ENCODE measurements around the gene PXK.
"Not testable (repeated sequence)": the region's sequence is repeated elsewhere in the genome, so short reads cannot be mapped to it uniquely, and the experiment has no call there.

PXK gene

DNA sequence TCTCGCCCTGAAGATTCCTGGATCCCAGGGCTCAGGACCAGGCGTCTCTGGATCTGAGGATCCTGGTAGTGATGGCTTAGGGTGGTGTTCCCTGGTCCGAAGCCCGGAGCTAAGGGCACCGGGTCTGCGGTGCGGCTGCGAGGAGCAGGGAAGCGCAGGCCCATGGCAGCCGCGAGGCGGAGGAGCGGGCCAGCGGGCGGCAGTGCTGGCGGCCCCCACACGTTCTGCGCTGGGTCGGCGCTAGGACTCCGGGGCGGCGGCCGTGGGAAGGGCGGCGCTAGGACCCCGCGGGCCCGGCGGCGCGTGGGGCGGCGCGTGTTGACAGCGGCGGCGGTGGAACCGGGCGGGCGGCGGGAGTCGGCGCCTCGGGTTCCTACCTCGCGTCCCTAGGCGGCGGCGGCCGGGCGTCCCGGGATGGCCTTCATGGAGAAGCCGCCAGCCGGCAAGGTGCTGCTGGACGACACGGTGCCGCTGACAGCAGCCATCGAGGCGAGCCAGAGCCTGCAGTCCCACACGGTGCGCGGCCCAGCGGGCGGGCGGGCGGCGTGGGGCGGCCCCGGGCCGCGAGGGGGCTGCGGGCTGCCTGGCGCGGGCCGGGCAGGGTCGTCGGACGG is at the start of gene PXK:
PXK (plus strand) TSS at position 318 of the 614 bp plus-strand sequence; CDS start at position 415, 97 bp downstream.
- DNase-seq (ENCODE audit: low read depth) = peak; percentile 21
- TF ChIP-seq, protein P1, sequence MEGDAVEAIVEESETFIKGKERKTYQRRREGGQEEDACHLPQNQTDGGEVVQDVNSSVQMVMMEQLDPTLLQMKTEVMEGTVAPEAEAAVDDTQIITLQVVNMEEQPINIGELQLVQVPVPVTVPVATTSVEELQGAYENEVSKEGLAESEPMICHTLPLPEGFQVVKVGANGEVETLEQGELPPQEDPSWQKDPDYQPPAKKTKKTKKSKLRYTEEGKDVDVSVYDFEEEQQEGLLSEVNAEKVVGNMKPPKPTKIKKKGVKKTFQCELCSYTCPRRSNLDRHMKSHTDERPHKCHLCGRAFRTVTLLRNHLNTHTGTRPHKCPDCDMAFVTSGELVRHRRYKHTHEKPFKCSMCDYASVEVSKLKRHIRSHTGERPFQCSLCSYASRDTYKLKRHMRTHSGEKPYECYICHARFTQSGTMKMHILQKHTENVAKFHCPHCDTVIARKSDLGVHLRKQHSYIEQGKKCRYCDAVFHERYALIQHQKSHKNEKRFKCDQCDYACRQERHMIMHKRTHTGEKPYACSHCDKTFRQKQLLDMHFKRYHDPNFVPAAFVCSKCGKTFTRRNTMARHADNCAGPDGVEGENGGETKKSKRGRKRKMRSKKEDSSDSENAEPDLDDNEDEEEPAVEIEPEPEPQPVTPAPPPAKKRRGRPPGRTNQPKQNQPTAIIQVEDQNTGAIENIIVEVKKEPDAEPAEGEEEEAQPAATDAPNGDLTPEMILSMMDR (IDR thresholded peaks at IDR 0.05; ENCODE audit: control insufficient read depth, extremely low read depth, insufficient read depth) = peak; percentile 36; the same call in 1 of the 2 replicates
- H3K4me3 ChIP-seq (ENCODE audit: low read depth, low read length) = peak within 1 kb of the TSS; percentile 59

DNA sequence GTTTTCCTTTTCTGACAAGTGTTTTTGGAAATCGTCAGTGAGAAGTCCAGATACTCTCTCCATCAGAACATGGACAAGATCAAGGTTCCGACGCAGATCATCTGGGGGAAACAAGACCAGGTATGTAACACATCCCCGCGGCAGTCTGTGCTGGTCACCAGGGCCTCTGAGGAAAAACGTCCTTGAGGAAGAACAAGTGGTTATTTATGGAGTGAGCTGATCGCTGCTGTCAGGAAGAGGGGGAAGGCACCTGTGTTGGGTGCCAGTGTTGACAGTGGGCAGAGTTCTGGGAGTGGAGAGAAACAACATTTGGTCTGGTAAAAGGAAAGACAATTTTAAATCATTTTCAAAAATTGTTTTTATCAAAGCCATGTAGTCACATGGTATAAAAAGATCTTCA is 47.4 kb upstream of the PXK start:
- TF ChIP-seq, protein P1 (IDR thresholded peaks at IDR 0.05; ENCODE audit: control insufficient read depth, extremely low read depth, insufficient read depth) = no peak
- H3K4me3 ChIP-seq (ENCODE audit: low read depth, low read length) = no peak overlapping the region
- DNase-seq (ENCODE audit: low read depth) = no peak

DNA sequence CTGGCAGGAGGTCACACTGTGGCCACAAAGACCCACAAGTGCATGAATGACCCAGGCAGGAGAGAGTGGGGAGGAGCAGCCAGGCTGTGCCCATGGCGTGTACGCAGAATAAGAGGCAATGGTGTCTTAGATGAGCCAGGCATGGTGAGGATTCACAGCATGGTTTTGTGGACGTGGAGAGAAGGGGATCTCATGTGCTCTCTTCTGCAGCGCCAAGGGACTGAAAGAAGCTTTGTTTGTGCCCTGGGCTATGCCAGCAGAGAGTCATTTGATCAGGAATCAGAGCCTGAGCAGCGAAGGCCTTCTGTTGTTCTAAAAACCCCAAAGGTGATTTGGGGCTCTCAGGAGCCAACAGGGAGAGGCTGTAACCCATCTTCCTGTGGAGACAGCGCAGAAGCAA is 45.3 kb upstream of the PXK start:
- TF ChIP-seq, protein P1 (IDR thresholded peaks at IDR 0.05; ENCODE audit: control insufficient read depth, extremely low read depth, insufficient read depth) = no peak
- DNase-seq (ENCODE audit: low read depth) = no peak
- H3K4me3 ChIP-seq (ENCODE audit: low read depth, low read length) = no peak overlapping the region

DNA sequence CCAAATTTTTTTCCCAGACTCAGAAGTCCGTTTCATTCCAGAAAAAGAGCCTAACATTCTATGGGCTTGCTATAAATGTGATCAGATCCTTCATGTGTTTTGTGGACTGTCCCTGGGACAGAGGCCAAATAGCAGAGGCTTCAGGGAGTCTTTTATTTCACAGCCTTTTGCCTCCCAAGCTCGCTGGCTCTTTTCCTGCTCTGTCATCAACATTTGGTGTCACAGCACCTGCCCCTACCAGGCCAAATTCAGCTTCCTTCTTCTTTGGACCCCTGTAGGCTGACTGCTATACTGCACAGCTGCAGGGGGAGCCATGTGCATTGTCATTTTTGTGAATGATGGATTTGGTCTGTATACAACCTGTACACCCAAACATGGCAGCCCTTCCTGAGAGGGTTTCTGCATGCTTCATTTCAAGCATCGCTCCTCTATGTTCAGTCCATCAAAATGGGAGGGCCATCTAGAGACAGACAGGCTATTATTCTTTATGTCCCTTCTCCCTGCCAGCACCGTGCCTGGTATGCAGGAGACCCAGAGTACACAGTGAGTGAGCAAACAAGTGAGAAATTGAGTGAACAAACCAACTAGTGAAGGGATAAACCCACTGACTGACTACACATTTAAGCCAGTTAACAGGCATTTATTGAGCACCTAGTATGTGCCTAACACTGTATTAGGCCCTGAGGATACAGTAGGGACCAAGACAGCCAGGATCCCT is 44.5 kb upstream of the PXK start:
- TF ChIP-seq, protein P1 (IDR thresholded peaks at IDR 0.05; ENCODE audit: control insufficient read depth, extremely low read depth, insufficient read depth) = no peak
- no peak for DNase-seq (ENCODE audit: low read depth)
- H3K4me3 ChIP-seq (ENCODE audit: low read depth, low read length) = no peak overlapping the region

DNA sequence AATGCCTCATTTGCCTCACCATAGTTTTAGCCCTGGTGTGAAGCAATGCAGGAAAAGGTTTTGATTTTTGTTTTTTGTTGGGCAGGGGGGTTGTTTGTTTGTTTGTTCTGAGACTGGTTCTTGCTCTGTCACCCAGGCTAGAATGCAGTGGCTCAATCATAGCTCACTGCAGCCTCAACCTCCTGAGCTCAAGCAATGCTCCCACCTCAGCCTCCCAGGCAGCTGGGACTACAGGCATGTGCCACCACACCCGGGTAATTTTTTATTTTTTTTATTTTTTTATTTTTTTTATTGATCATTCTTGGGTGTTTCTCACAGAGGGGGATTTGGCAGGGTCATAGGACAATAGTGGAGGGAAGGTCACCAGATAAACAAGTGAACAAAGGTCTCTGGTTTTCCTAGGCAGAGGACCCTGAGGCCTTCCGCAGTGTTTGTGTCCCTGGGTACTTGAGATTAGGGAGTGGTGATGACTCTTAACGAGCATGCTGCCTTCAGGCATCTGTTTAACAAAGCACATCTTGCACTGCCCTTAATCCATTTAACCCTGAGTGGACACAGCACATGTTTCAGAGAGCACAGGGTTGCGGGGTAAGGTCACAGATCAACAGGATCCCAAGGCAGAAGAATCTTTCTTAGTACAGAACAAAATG is 43.6 kb upstream of the PXK start:
- DNase-seq (ENCODE audit: low read depth); H3K4me3 ChIP-seq (ENCODE audit: low read depth, low read length): not testable (repeated sequence)

DNA sequence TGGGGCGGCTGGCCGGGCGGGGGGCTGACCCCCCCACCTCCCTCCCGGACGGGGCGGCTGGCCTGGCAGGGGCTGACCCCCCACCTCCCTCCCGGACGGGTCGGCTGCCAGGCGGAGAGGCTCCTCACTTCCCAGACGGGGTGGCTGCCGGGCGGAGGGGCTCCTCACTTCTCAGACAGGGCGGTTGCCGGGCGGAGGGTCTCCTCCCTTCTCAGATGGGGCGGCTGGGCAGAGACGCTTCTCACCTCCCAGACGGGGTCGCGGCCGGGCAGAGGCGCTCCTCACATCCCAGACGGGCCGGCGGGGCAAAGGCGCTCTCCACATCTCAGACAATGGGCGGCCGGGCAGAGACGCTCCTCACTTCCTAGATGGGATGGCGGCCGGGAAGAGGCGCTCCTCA is 42.2 kb upstream of the PXK start:
- H3K4me3 ChIP-seq (ENCODE audit: low read depth, low read length); DNase-seq (ENCODE audit: low read depth): not testable (repeated sequence)

DNA sequence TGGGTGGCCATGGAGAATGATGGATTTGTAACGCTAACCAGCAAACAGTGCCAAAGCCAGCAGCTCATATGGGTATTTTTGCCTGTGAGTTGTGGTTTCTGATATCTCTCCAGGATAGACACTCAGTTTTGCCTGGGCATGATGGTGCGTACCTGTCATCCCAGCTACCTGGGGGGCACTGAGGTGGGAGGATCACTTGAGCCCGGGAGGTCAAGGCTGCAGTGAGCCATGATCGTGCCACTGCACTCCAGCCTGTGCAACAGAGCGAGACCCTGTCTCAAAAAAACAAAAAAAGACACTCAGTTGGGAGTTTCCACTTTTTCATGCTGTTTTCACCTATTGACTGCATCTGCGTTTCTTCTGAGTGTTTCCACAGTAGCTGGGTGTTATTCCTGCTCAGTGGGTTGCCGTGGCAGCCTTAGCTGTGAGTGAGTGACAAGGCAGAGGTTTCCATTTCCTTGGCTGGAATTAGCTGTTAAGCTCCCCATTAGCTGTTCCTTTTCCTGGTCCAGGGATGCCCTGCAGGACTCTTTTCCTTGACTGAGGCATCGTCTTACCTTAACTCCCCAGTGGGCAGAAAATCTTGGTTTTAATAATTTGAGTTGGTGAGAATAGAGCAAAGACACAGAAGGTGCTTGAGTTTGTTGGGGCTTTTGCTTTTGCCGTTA is 40.9 kb upstream of the PXK start:
- TF ChIP-seq, protein P1 (IDR thresholded peaks at IDR 0.05; ENCODE audit: control insufficient read depth, extremely low read depth, insufficient read depth) = no peak
- no peak overlapping the region for H3K4me3 ChIP-seq (ENCODE audit: low read depth, low read length)
- DNase-seq (ENCODE audit: low read depth) = no peak

All from LNCaP clone FGC (cell line).